ENCODE data around the gene TTLL1. TPM values are rescaled to one million over a fixed set of nuclear protein-coding genes. Genes with fewer than 3 reads are reported as not detected.

Gene TTLL1
- total RNA-seq, 2 experiments from 2014 or later, result 8.0 to 8.7 TPM

DNA sequence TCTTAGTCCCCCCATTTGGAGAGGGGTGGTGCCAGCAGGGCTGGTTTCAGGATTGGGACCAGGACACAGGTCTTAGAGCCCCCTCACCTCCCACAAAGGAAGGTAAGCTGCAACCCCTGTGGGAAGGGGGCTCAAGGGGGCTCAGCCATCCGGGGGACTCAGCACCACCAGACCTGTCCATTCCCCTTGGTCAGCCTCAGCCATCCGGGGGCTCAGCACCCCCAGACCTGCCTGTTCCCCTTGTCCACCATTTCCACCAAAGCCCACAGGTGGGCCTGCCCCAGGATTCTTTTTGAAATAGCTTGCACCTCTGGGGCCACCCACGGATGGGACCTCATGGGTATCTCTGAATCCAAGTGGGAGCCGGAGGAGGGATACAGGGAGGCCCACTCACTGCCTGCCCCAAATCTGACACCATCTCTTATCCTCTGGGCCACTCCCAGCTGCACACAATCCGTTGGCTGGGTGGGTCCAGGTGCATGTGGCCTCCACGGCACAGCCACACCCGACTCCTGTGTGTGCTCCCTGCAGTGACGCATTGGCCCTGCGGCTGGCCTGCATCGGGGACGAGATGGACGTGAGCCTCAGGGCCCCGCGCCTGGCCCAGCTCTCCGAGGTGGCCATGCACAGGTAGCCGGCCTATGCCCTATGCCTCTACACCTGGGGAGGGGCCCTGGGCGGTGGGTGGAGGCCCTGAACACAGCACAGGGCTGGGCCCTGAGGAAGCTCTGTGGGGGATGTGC lies 38.1 kb upstream of the TTLL1 start:
- no peak overlapping the region for H3K4me3 Mint-ChIP-seq
- ATAC-seq, result peak; percentile 20
- no peaks in the 10 kb centered on the region for H3K9me3 Mint-ChIP-seq (ENCODE audit: insufficient read depth)
- no peaks in the 10 kb centered on the region for H3K27me3 Mint-ChIP-seq (ENCODE audit: low read depth)
- H3K4me1 Mint-ChIP-seq (ENCODE audit: low read depth), result peaks cover 14% of the 10 kb centered on the region
- H3K36me3 Mint-ChIP-seq (ENCODE audit: low read depth), result no peaks in the 10 kb centered on the region
- POLR2A ChIA-PET, result no interaction called here
- peak overlapping the region; percentile 30 for H3K27ac Mint-ChIP-seq
- CTCF ChIA-PET, result interaction anchor here (0.9 kb wide), 1 partner anchor 9 kb away, joined by 3 read pairs; no protein-coding TSS in a partner anchor
- DNase-seq, result no peak

DNA sequence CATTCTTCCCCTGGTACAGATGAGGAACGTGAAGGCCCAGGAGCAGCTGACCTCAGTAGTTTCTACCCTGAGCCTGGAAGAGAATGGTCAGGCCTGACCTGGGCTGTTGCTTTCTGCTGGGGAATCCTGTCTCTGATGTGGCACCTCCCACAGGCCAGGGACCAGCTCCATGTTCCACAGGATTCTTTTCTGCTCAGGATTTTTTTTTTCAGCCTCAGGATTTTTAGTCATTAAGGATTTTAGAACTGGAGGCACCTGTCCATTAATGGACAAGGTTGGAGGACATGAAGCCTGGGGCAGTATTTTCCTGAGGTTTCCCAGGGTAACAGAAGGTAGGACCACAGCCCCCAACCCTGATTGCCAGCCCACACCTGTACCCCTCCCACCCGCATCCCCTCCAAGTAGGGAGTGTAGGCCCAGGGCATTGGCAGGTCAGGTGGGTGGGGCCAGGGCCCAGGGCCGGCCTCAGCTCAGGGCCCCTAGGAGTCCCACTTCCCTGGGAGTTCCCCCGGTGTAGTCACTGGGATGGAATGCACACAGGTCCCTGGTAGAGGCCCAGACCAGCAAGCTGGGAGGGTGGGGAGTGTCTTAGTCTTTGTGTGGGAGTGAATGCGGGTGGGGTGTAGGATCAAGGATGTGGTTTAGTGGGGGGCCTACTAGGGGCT lies 37.4 kb upstream of the TTLL1 start:
- H3K4me3 Mint-ChIP-seq, result no peak overlapping the region
- CTCF ChIA-PET, result no interaction called here
- peaks cover 14% of the 10 kb centered on the region for H3K4me1 Mint-ChIP-seq (ENCODE audit: low read depth)
- DNase-seq (no peak), ATAC-seq (no peak)
- H3K9me3 Mint-ChIP-seq (ENCODE audit: insufficient read depth), result no peaks in the 10 kb centered on the region
- no peak overlapping the region for H3K27ac Mint-ChIP-seq
- no peaks in the 10 kb centered on the region for H3K36me3 Mint-ChIP-seq (ENCODE audit: low read depth)
- H3K27me3 Mint-ChIP-seq (ENCODE audit: low read depth), result no peaks in the 10 kb centered on the region
- POLR2A ChIA-PET, result no interaction called here

DNA sequence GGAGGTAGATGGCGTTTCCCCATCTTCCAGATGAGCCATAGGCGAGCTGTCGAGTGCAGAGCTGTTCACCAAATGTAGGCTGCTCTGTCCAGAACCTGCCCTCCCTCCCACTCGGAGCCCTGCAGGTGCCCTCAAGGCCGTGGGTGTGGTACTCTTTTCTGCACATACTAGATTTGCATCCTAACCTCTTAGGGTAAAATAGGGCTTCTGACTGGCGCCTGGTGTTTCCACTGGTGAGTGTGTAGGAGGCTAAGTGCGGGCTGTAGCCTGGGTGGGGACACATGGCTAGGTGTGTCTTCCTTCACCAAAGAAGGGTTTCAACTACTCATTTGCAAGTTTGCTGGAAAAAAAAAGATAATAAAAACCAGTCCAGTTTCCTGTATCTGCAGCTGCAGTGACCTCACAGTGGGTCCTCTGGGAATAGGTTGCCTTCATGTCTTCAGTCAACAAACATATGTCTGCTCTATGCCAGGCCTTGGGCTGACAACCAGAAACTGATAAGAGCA lies 29.8 kb upstream of the TTLL1 start:
- Mint-ChIP-seq H3K4me3 (no peak overlapping the region), H3K27me3 (ENCODE audit: low read depth) (no peaks in the 10 kb centered on the region), H3K4me1 (ENCODE audit: low read depth) (no peaks in the 10 kb centered on the region), H3K27ac (no peak overlapping the region), H3K36me3 (ENCODE audit: low read depth) (no peaks in the 10 kb centered on the region), H3K9me3 (ENCODE audit: insufficient read depth) (no peaks in the 10 kb centered on the region)
- CTCF ChIA-PET, result no interaction called here
- ATAC-seq, result no peak
- POLR2A ChIA-PET, result no interaction called here
- no peak for DNase-seq

DNA sequence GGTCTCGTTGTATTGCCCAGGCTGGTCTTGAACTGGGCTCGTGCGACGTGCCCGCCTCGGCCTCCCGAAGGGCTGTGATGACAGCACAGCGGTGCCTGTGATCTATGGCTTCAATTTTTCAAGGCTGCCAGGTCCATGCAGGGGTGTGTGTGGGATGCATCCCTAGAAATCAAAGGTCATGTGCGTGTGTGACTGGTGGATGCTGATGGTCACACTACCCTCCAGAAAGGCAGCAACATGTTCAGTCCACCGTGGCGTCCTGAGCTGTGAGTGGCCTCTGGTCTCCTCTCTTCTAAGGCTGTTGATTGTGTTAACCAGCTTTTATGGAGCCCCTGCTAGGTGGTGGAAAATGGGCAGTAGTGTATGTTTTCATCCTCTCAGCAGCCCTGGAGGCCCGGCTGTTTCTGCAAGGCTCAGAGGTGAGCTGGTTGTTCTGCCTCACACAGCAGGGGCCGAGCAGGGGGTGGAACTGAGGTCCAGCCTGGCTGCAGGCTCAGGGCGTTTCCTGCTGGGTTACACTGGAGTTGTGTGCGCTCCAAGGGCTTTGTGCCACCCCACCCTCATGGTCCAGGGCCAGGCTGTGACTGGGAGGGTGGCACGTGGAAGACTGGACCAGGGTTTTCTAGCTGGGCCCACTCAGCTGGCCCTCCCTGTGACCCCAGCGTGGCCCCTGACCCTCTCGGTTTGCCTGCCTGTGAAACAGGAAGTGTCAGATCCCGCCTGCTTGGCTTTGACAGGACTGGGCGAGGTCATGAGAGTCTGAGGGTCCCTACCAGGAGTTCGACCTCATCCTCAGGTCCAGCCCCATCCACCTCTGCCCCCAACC lies 29.0 kb upstream of the TTLL1 start:
- H3K4me1 Mint-ChIP-seq (ENCODE audit: low read depth), result no peaks in the 10 kb centered on the region
- H3K9me3 Mint-ChIP-seq (ENCODE audit: insufficient read depth), result no peaks in the 10 kb centered on the region
- ATAC-seq (no peak), DNase-seq (no peak)
- H3K36me3 Mint-ChIP-seq (ENCODE audit: low read depth), result no peaks in the 10 kb centered on the region
- no peak overlapping the region for H3K4me3 Mint-ChIP-seq
- H3K27ac Mint-ChIP-seq, result no peak overlapping the region
- ChIA-PET POLR2A (no interaction called here), CTCF (no interaction called here)
- H3K27me3 Mint-ChIP-seq (ENCODE audit: low read depth), result no peaks in the 10 kb centered on the region

DNA sequence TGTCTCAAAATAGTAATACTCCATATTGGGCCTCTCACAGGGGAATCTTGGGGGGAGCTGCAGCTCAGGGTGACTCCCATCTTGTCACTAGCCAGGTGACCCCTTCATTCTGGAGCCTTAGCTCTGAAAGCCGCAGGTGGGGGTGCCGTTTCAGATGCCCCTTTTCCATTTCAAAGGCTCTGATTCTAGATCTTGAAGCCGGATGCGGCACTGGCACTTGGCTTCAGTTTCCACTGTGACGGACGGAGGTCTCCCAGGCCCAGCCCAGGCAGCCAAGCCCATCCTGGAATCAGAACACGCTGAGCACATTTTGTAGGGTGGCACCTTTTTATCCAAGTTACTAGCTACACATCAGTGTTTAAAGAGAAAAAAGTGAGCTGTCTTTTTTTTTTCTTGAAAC lies 27.7 kb upstream of the TTLL1 start:
- CTCF ChIA-PET, result interaction anchor here (0.7 to 1.0 kb wide), 2 partner anchors 33 to 80 kb away, joined by 3 read pairs; no protein-coding TSS in a partner anchor
- no peak overlapping the region for H3K4me3 Mint-ChIP-seq
- H3K27ac Mint-ChIP-seq, result no peak overlapping the region
- ATAC-seq (no peak), DNase-seq (no peak)
- H3K27me3 Mint-ChIP-seq (ENCODE audit: low read depth), result no peaks in the 10 kb centered on the region
- no peaks in the 10 kb centered on the region for H3K36me3 Mint-ChIP-seq (ENCODE audit: low read depth)
- no peaks in the 10 kb centered on the region for H3K4me1 Mint-ChIP-seq (ENCODE audit: low read depth)
- no peaks in the 10 kb centered on the region for H3K9me3 Mint-ChIP-seq (ENCODE audit: insufficient read depth)
- POLR2A ChIA-PET, result interaction anchor here (0.7 kb wide), 1 partner anchor 166 kb away, joined by 4 read pairs; no protein-coding TSS in a partner anchor

DNA sequence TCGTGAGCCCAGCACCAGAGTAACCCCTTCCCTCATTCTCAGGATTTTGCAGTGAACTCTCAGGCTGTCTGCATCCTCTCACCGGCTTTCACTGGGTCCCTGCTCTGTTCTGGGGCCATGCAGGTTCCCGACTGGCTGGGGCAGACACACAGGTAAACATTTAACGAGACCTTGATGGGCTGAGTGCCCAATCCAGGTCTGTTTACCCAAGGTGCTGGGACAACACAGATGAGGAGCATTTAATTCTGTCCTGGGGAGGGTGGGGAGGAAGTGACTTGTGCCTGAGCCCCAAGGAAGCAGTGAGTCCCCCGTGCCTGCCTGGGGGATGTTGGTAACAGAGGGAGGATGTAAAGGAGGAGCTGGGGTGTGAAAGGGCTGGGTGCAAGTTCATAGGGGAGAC lies 25.8 kb upstream of the TTLL1 start:
- ATAC-seq, result no peak
- ChIA-PET POLR2A (no interaction called here), CTCF (interaction anchor here (2.1 kb wide), 1 partner anchor 21 kb away, joined by 6 read pairs; no protein-coding TSS in a partner anchor)
- no peak overlapping the region for H3K4me3 Mint-ChIP-seq
- H3K9me3 Mint-ChIP-seq (ENCODE audit: insufficient read depth), result no peaks in the 10 kb centered on the region
- no peak overlapping the region for H3K27ac Mint-ChIP-seq
- peaks cover 10% of the 10 kb centered on the region for H3K27me3 Mint-ChIP-seq (ENCODE audit: low read depth)
- H3K36me3 Mint-ChIP-seq (ENCODE audit: low read depth), result no peaks in the 10 kb centered on the region
- peaks cover 7% of the 10 kb centered on the region for H3K4me1 Mint-ChIP-seq (ENCODE audit: low read depth)
- no peak for DNase-seq

DNA sequence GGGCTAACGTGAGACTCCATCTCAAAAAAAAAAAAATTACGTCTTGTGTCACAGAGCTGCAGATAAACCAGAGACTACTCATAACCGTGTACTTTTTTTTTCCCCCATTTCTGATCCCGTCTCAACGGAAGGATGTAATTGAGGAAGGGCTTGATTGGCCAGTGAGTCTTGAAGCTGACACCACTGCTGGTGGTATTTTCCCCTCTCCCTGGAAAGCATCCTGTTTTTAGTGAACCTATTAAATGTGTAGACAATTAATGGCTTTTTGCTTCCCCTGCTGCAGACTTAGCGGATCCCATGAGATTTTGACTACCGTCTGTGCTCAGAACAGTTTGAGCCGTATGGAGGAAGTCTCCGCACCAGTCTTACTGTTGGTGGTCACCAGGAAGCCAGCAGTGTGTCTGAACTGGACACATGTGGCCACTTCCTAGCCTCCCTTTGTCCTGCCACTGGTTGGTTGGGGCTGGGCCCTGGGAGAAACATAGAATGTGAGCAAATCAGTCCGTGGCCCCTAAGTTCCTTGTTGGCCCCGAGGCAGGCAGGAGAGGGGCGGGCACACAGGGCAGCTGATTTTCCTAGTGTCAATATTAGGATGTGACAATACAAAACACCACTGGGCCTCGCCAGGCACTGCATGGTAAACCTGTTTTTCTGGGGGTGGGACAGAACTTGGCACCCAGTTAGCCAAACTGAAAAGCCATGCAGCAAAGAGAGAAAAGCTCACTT lies 24.5 kb upstream of the TTLL1 start:
- Mint-ChIP-seq H3K4me1 (ENCODE audit: low read depth) (peaks cover 7% of the 10 kb centered on the region), H3K9me3 (ENCODE audit: insufficient read depth) (no peaks in the 10 kb centered on the region), H3K27me3 (ENCODE audit: low read depth) (peaks cover 13% of the 10 kb centered on the region), H3K27ac (no peak overlapping the region), H3K4me3 (no peak overlapping the region), H3K36me3 (ENCODE audit: low read depth) (no peaks in the 10 kb centered on the region)
- CTCF ChIA-PET, result interaction anchor here (2.1 kb wide), 1 partner anchor 23 kb away, joined by 6 read pairs; no protein-coding TSS in a partner anchor
- POLR2A ChIA-PET, result no interaction called here
- ATAC-seq, result no peak
- DNase-seq, result no peak

DNA sequence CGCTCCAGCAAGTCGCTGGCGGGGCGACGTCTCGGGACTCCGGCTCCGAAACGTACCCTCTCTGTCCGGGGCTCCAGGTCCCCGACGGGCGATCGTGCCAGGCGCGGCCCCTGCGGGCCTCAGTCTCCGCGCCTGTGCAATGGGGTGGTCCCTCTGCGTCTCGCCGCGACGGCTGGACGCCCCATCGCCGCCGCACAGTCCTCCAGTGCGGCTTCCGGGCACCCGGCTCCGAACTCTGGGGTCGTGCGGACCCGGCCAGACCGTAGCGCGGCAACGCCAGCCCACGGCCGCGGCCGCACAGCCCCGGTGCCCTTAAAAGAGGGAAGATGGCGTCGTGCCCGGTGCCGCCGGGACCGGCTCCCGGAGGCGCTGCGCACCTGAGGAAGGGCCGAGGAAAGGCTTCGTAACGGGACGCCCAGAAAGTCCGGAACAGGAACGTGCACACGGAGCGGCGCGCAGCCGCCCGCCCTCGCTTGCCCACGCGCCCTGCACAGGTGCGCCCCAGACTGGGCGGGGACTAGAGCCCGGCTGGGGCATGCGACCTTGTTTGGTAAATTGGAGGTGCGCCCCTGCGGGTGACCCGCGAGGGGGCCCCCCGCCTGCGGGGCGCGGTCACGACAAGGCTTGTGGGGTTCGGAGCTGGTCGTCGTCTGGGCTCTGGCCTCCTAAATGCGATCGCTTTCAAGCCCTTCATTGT lies 21.9 kb upstream of the TTLL1 start:
- ATAC-seq, result peak; percentile 69
- POLR2A ChIA-PET, result interaction anchor here (0.8 kb wide), 1 partner anchor 21 kb away, joined by 5 read pairs; no protein-coding TSS in a partner anchor
- peak overlapping the region; percentile 61 for H3K4me3 Mint-ChIP-seq
- CTCF ChIA-PET, result interaction anchor here (0.8 to 1.8 kb wide), 3 partner anchors 9 to 32 kb away, joined by 3 to 6 read pairs (median 4); partner anchors contain the start of gene MCAT
- H3K4me1 Mint-ChIP-seq (ENCODE audit: low read depth), result peaks cover 7% of the 10 kb centered on the region
- peaks cover 13% of the 10 kb centered on the region for H3K27me3 Mint-ChIP-seq (ENCODE audit: low read depth)
- no peaks in the 10 kb centered on the region for H3K9me3 Mint-ChIP-seq (ENCODE audit: insufficient read depth)
- peak; percentile 38 for DNase-seq
- H3K27ac Mint-ChIP-seq, result no peak overlapping the region
- no peaks in the 10 kb centered on the region for H3K36me3 Mint-ChIP-seq (ENCODE audit: low read depth)

DNA sequence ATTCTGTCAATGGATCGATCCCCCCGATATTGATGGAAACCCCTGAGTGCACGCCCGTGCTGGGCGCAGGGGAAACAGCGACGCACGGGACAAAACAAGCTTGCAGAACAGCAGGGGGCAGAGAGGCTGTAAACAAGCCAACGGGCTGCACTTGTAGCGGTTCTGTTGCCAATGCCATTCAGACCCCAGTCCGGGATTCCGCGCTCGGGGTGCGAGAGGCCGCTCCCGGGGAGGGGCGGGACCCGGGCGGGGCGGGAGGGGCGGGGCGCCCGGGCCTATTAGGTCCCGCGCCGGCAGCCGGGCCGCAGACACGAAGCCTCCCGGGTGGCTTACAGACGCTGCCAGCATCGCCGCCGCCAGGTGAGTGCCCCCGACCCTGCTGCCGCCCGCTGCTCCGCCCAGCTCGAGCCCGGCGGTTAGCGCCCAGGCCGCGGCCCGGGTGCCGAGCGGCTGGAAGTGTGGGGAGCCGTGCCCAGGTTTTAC lies 21.3 kb upstream of the TTLL1 start, which contains the start of gene BIK:
BIK (plus strand) TSS at position 307 of the 483 bp plus-strand sequence. CDS start 13,273 bp downstream, outside the sequence.
- peak within 1 kb of the TSS; percentile 61 for H3K4me3 Mint-ChIP-seq
- CTCF ChIA-PET, result interaction anchor here (0.8 to 1.8 kb wide), 4 partner anchors 9 to 77 kb away, joined by 3 to 6 read pairs (median 4); partner anchors contain the start of genes MCAT and TTLL12
- H3K27ac Mint-ChIP-seq, result no peak within 1 kb of the TSS
- ATAC-seq (peak; percentile 76), DNase-seq (peak; percentile 53)
- POLR2A ChIA-PET, result interaction anchor here (0.8 kb wide), 1 partner anchor 20 kb away, joined by 5 read pairs; no protein-coding TSS in a partner anchor
- H3K27me3 Mint-ChIP-seq (ENCODE audit: low read depth), result peaks cover 13% of the 10 kb centered on the region
- no peaks in the 10 kb centered on the region for H3K9me3 Mint-ChIP-seq (ENCODE audit: insufficient read depth)
- no peaks in the 10 kb centered on the region for H3K36me3 Mint-ChIP-seq (ENCODE audit: low read depth)
- peaks cover 7% of the 10 kb centered on the region for H3K4me1 Mint-ChIP-seq (ENCODE audit: low read depth)

DNA sequence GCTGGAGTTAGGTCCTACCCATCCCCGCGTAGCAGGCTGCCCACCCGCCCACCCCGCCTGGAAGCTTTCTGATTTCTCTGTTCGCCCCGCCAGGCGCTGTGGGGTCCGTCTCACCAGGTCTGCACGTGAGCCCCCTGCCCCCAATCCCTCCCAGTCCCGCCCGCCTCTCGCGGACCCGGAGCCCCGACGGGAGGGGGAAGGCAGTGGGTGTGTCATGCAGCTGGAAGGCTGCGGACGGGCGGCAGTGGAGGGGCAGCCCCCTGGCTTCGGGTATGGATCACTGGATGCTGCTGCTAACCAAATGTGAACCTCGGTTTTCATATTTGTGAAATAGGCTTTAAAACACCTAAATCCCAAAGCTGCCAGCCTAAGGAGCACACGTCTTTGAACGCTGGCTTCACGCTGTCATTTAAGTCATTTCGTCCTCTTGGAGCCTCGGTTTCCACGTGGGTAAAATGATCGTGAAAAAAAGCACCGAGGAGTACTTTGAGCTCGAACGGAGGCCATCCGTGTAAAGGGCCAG lies 20.8 kb upstream of the TTLL1 start:
- Mint-ChIP-seq H3K36me3 (ENCODE audit: low read depth) (no peaks in the 10 kb centered on the region), H3K4me3 (peak overlapping the region; percentile 57), H3K27me3 (ENCODE audit: low read depth) (peaks cover 13% of the 10 kb centered on the region), H3K27ac (no peak overlapping the region), H3K4me1 (ENCODE audit: low read depth) (peaks cover 7% of the 10 kb centered on the region), H3K9me3 (ENCODE audit: insufficient read depth) (no peaks in the 10 kb centered on the region)
- ChIA-PET POLR2A (interaction anchor here (0.7 to 0.8 kb wide), 2 partner anchors 19 to 300 kb away, joined by 3 to 5 read pairs; no protein-coding TSS in a partner anchor), CTCF (interaction anchor here (0.8 to 1.8 kb wide), 5 partner anchors 8 to 78 kb away, joined by 3 to 6 read pairs (median 3); partner anchors contain the start of genes MCAT and TTLL12)
- DNase-seq, result no peak
- no peak for ATAC-seq
